Aorta (tissue), 5 donors: ENCODE data around the gene ARHGAP29. TPM values are rescaled to one million over a fixed set of nuclear protein-coding genes. Genes with fewer than 3 reads are reported as not detected.

Experiments used
- ATAC-seq: fragments of 200-7000 bp; cut with Tn5 transposase; one replicate; pipeline ENCODE4 v1.9.1; 2022; ENCODE audit warnings: moderate library complexity; ENCODE audit not compliant: low FRiP score
- DNase-seq, 2 donors: peaks; one replicate each; pipeline ENCODE4 v3.0.0-alpha.2; 2020
- H3K27ac ChIP-seq, 2 donors: one replicate each; pipeline ENCODE4 v1.5.1; 2013; ENCODE audit warnings: low read length in 2 of 2, mild to moderate bottlenecking in 2 of 2, moderate library complexity in 2 of 2, control low read depth in 1 of 2, inconsistent platforms in 1 of 2, low read depth in 1 of 2
- H3K27me3 ChIP-seq, 2 donors: one replicate each; pipeline ENCODE4 v1.6.1; 2013; ENCODE audit warnings: control low read depth in 1 of 2, low read length in 1 of 2, mild to moderate bottlenecking in 1 of 2, moderate library complexity in 1 of 2; ENCODE audit not compliant: insufficient read depth in 2 of 2, control insufficient read depth in 1 of 2
- H3K36me3 ChIP-seq, 2 donors: one replicate each; pipeline ENCODE4 v1.6.1; 2013; ENCODE audit warnings: control low read depth in 1 of 2, low read length in 1 of 2, mild to moderate bottlenecking in 1 of 2; ENCODE audit not compliant: insufficient read depth in 2 of 2, control insufficient read depth in 1 of 2
- H3K4me1 ChIP-seq, 2 donors: one replicate each; pipeline ENCODE4 v1.6.1; 2013; ENCODE audit warnings: low read length in 2 of 2, control low read depth in 1 of 2, mild to moderate bottlenecking in 1 of 2, moderate library complexity in 1 of 2; ENCODE audit not compliant: insufficient read depth in 2 of 2, control insufficient read depth in 1 of 2
- H3K4me3 ChIP-seq, 2 donors: one replicate each; pipeline ENCODE4 v1.5.1; 2013; ENCODE audit warnings: low read length in 2 of 2, control low read depth in 1 of 2, mild to moderate bottlenecking in 1 of 2
- H3K9me3 ChIP-seq: one replicate; pipeline ENCODE4 v1.6.1; 2013; ENCODE audit warnings: mild to moderate bottlenecking, low read length; ENCODE audit not compliant: control insufficient read depth
- WGBS, 2 donors: extraction: QIAGEN DNeasy Blood & Tissue Kit; methylation state at CpG; one replicate each; pipeline ENCODE4 v1.1.7; 2013; 5-methylcytosine and 5-hydroxymethylcytosine counted together
- intact Hi-C, 2 donors: fragments of 100-400 bp; cut with DNase I; formaldehyde crosslinking; loops; one replicate each; pipeline versions ENCODE4 v1.14.2 to v1.15.0; 2022
- polyA plus RNA-seq, 2 donors: library from polyadenylated mRNA; stranded (reverse); fragments of 200-250 nt; gene quantifications; one replicate each; pipeline ENCODE4 v1.2.3, GENCODE V29; 2013
- total RNA-seq, 2 donors: library from RNA; stranded (reverse); fragmentation: NEBNext Ultra II Directional; extraction: Animal tissue kit (Norgen Biotek cat#: 25700); gene quantifications; one replicate each; pipeline ENCODE4 v1.2.1, GENCODE V29; 2021
- donor health status: healthy with polysubstance abuse.
- donor health status: Bipolar disorder and iron deficiency.
- donor health status: DM: no; HTN: no; CAD: no.
- donor health status: DM: no; HTN: no; CAD: no.
- donor health status: DM: yes; HTN: yes; CAD: no.

ARHGAP29 gene
- total and polyA plus RNA-seq, 4 donors, result 6.8 to 65.4 (median 29.5) TPM

- Histone ChIP-seq H3K36me3 (no peaks in the 10 kb centered on the region), H3K4me1 (no peaks in the 10 kb centered on the region), H3K4me3 (no peak overlapping the region), H3K27me3 (no peaks in the 10 kb centered on the region), H3K27ac (no peak overlapping the region), H3K9me3 (no peaks in the 10 kb centered on the region)
- DNase-seq, result no peak
- WGBS, 2 donors, result 86 to 94% methylated on average over 2 of the region's 2 CpGs
- ATAC-seq, result no peak
- intact Hi-C loops, result no loop called here
These were observed 94.8 kb downstream of the ARHGAP29 start for GRCh38 chr1:94142583-94142982.

- 58 to 60% methylated on average over 1 of the region's 1 CpG for WGBS, 2 donors
- no peak for DNase-seq
- Histone ChIP-seq H3K27me3 (no peaks in the 10 kb centered on the region), H3K4me1 (no peaks in the 10 kb centered on the region), H3K27ac (no peak overlapping the region), H3K4me3 (no peak overlapping the region), H3K9me3 (no peaks in the 10 kb centered on the region), H3K36me3 (no peaks in the 10 kb centered on the region)
- ATAC-seq, result no peak
- intact Hi-C loops, result no loop called here
These were observed 95.4 kb downstream of the ARHGAP29 start for GRCh38 chr1:94142022-94142421.

- no peak for DNase-seq
- peaks cover 2% of the 10 kb centered on the region for H3K9me3 ChIP-seq
- WGBS, 2 donors, result 96% methylated on average over 5 of the region's 5 CpGs
- no peaks in the 10 kb centered on the region for H3K36me3 ChIP-seq
- no peak overlapping the region for H3K27ac ChIP-seq
- ATAC-seq, result no peak
- no peaks in the 10 kb centered on the region for H3K27me3 ChIP-seq
- intact Hi-C loops, result no loop called here
- no peak overlapping the region for H3K4me3 ChIP-seq
- H3K4me1 ChIP-seq, result peaks cover 0 to 7% of the 10 kb centered on the region in 2 donors
These were observed 105.3 kb downstream of the ARHGAP29 start for GRCh38 chr1:94132111-94132510.

GRCh38 chr1:94130851-94131595 lies 106.4 kb downstream of the ARHGAP29 start:
- intact Hi-C loops, result no loop called here
- ATAC-seq, result no peak
- Histone ChIP-seq H3K4me1 (peaks cover 0 to 10% of the 10 kb centered on the region in 2 donors), H3K36me3 (no peaks in the 10 kb centered on the region), H3K27ac (no peak overlapping the region), H3K9me3 (peaks cover 2% of the 10 kb centered on the region), H3K4me3 (no peak overlapping the region), H3K27me3 (no peaks in the 10 kb centered on the region)
- WGBS, 2 donors, result 49 to 55% methylated on average over 8 of the region's 8 CpGs
- no peak for DNase-seq

GRCh38 chr1:94126651-94127050 lies 110.7 kb downstream of the ARHGAP29 start:
- no peak for ATAC-seq
- DNase-seq, result no peak
- Histone ChIP-seq H3K9me3 (no peaks in the 10 kb centered on the region), H3K4me1 (peaks cover 0 to 12% of the 10 kb centered on the region in 2 donors), H3K27ac (no peak overlapping the region), H3K4me3 (no peak overlapping the region), H3K36me3 (no peaks in the 10 kb centered on the region), H3K27me3 (no peaks in the 10 kb centered on the region)
- 6 to 14% methylated on average over 3 of the region's 3 CpGs for WGBS, 2 donors
- intact Hi-C loops, result no loop called here

GRCh38 chr1:94125551-94126514 lies 111.6 kb downstream of the ARHGAP29 start:
- peaks cover 0 to 12% of the 10 kb centered on the region in 2 donors for H3K4me1 ChIP-seq
- H3K9me3 ChIP-seq, result no peaks in the 10 kb centered on the region
- H3K4me3 ChIP-seq, result no peak overlapping the region
- no peaks in the 10 kb centered on the region for H3K27me3 ChIP-seq
- 70 to 81% methylated on average over 6 of the region's 6 CpGs for WGBS, 2 donors
- intact Hi-C loops, result no loop called here
- DNase-seq, result no peak
- no peak for ATAC-seq
- no peaks in the 10 kb centered on the region for H3K36me3 ChIP-seq
- no peak overlapping the region for H3K27ac ChIP-seq

GRCh38 chr1:94124538-94124937 lies 112.8 kb downstream of the ARHGAP29 start:
- Histone ChIP-seq H3K27ac (no peak overlapping the region), H3K4me3 (no peak overlapping the region), H3K9me3 (no peaks in the 10 kb centered on the region), H3K4me1 (peaks cover 0 to 12% of the 10 kb centered on the region in 2 donors), H3K36me3 (no peaks in the 10 kb centered on the region), H3K27me3 (no peaks in the 10 kb centered on the region)
- DNase-seq (no peak), ATAC-seq (no peak)
- 93 to 97% methylated on average over 1 of the region's 1 CpG for WGBS, 2 donors
- intact Hi-C loops, result no loop called here

- WGBS, 2 donors, result 77 to 79% methylated on average over 5 of the region's 5 CpGs
- peaks cover 0 to 6% of the 10 kb centered on the region in 2 donors for H3K4me1 ChIP-seq
- DNase-seq (no peak), ATAC-seq (no peak)
- H3K9me3 ChIP-seq, result no peaks in the 10 kb centered on the region
- no peaks in the 10 kb centered on the region for H3K27me3 ChIP-seq
- H3K27ac ChIP-seq, result no peak overlapping the region
- no peaks in the 10 kb centered on the region for H3K36me3 ChIP-seq
- no peak overlapping the region for H3K4me3 ChIP-seq
- intact Hi-C loops, result no loop called here
These were observed 115.0 kb downstream of the ARHGAP29 start for GRCh38 chr1:94122201-94122970.
